Heart left ventricle (tissue), 16 donors: ENCODE data around the gene CNR2. TPM values are rescaled to one million over a fixed set of nuclear protein-coding genes. Genes with fewer than 3 reads are reported as not detected.
A peak's percentile ranks its signal among the peaks of the same experiment; 100 is the strongest.

Experiments used
- ATAC-seq, 4 donors: fragments of 200-7000 bp; cut with Tn5 transposase; one replicate each; pipeline ENCODE4 v1.9.1; 2020 to 2022; ENCODE audit warnings: moderate library complexity in 4 of 4, mild to moderate bottlenecking in 3 of 4, moderate number of reproducible peaks in 1 of 4
- DNase-seq, 5 donors: peaks; one replicate each; pipeline ENCODE4 v3.0.0-alpha.2; 2020
- H3K27ac ChIP-seq, 12 donors: fragments of 200-600 bp; sonication (generic) in 4 of 12; one replicate each; pipeline versions ENCODE4 v1.5.0 to v1.8.0; 2016 to 2022; ENCODE audit warnings: mild to moderate bottlenecking in 2 of 12
- H3K27me3 ChIP-seq, 9 donors: fragments of 200-600 bp; sonication (generic) in 2 of 9; one replicate each; pipeline versions ENCODE4 v1.5.1 to v1.8.0; 2016 to 2022; ENCODE audit warnings: mild to moderate bottlenecking in 3 of 9
- H3K36me3 ChIP-seq, 9 donors: fragments of 200-600 bp; sonication (generic) in 2 of 9; one replicate each; pipeline versions ENCODE4 v1.5.0 to v1.8.0; 2018 to 2022; ENCODE audit warnings: mild to moderate bottlenecking in 2 of 9
- H3K4me1 ChIP-seq, 12 donors: fragments of 200-600 bp; sonication (generic) in 4 of 12; one replicate each; pipeline versions ENCODE4 v1.5.0 to v1.8.0; 2016 to 2022; ENCODE audit warnings: mild to moderate bottlenecking in 3 of 12
- H3K4me3 ChIP-seq, 12 donors: fragments of 200-600 bp; sonication (generic) in 4 of 12; one replicate each; pipeline versions ENCODE4 v1.5.0 to v1.8.0; 2017 to 2022; ENCODE audit warnings: mild to moderate bottlenecking in 9 of 12, moderate library complexity in 4 of 12
- H3K9me3 ChIP-seq, 12 donors: fragments of 200-600 bp; sonication (generic) in 4 of 12; one replicate each; pipeline versions ENCODE4 v1.5.0 to v1.8.0; 2016 to 2022; ENCODE audit warnings: mild to moderate bottlenecking in 1 of 12
- POLR2A ChIP-seq, 2 donors: fragments of 450-650 bp; IDR thresholded peaks; one replicate each; pipeline ENCODE4 v1.6.1; 2017; ENCODE audit warnings: antibody characterized with exemption in 2 of 2, mild to moderate bottlenecking in 2 of 2, moderate library complexity in 2 of 2
- WGBS, 4 donors: extraction: QIAGEN DNeasy Blood & Tissue Kit in 2 of 4; methylation state at CpG; one replicate each; pipeline versions ENCODE4 v1.1.5 to v1.1.7; 2013 to 2018; 5-methylcytosine and 5-hydroxymethylcytosine counted together
- intact Hi-C, 10 donors: fragments of 100-400 bp; cut with DNase I; formaldehyde crosslinking; loops; one replicate each; pipeline versions ENCODE4 v1.11.1 to v1.14.2; 2022
- polyA plus RNA-seq, 2 donors: library from polyadenylated mRNA; stranded (reverse); fragments of 200-250 nt; gene quantifications; one replicate each; pipeline ENCODE4 v1.2.3, GENCODE V29; 2013
- total RNA-seq, 9 donors: library from RNA; depleted of rRNA in 2 of 9; stranded (reverse); fragments of >200 nt in 2 of 9; fragmentation: NEBNext Ultra II Directional in 3 of 9; extraction: Animal tissue kit (Norgen Biotek cat#: 25700) in 3 of 9; gene quantifications; one replicate each; pipeline versions ENCODE4 v1.1.0 to v1.2.4, GENCODE V29; 2016 to 2023
- TF ChIP-seq, protein P1 (sequence below), 12 donors: fragments of 200-600 bp; sonication (generic) in 4 of 12; IDR thresholded peaks; one replicate each; pipeline versions ENCODE4 v1.5.0 to v1.8.0; 2018 to 2022; ENCODE audit warnings: antibody characterized with exemption in 12 of 12, mild to moderate bottlenecking in 5 of 12
- donor health status: ischemic (EF 13 %, LVEDD 7.1; RV severe dilation, severe dysfunction).
- donor health status: healthy with polysubstance abuse.
- donor health status: DM: no; HTN: yes; CAD: no.
- donor health status: DM: no; HTN: no; CAD: no.
- donor health status: ischemic (EF 25% LVEDD 6.9; RV normal size, moderate dysfunction).
- donor health status: ischemic (EF 25% LVEDD 5.7; RV mildly dilated, moderate dysfunction).
- donor health status: healthy.
- donor health status: DM: yes; HTN: yes; CAD: no.
- donor health status: ischemic (EF 35%, LVEDD 5.7; RV mildly dilated, moderate dysfunction).
- donor health status: nonischemic (EF 11% LVEDD 7.7; RV severe dilation, severe dysfunction).
- donor health status: DM: yes; HTN: yes; CAD: no.
- donor health status: PGD.
- donor health status: ischemic (EF 29% LVEDD 5.4; RV normal size, mild dysfunction).
- donor health status: nonischemic (EF 23%, LVEDD 6.1; RV moderate dilation, normal function).

The CNR2 gene
- total and polyA plus RNA-seq, 11 donors: 0.01 to 0.13 (median 0.09) TPM; not detected in 7

DNA sequence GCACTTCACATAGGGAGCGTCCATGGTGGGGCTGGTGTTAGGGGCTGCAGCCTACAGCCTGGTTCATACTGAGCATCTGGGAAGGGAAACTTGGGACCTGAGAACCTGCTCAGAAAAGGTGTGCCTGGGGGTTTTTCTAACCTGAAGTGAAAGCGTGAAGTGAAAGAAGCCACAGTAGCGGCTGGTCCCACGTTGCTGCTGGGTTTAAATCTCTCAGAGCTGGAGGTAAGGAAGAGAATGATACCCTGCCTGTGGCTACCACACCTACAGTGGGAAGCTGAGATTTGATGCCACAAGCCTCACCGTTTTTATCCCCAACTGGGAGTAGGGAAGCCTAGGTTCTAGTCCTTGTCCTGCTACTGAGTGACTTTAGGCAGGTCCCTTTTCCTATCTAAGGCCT is 24.1 kb downstream of the CNR2 start:
- H3K9me3 ChIP-seq: no peaks in the 10 kb centered on the region
- ATAC-seq (no peak), DNase-seq (no peak)
- no peaks in the 10 kb centered on the region for H3K27me3 ChIP-seq
- intact Hi-C loops: no loop called here
- H3K4me3 ChIP-seq: no peak overlapping the region
- H3K36me3 ChIP-seq: no peaks in the 10 kb centered on the region
- H3K27ac ChIP-seq: no peak overlapping the region
- WGBS, 4 donors: 79 to 83% (median 82%) methylated on average over 5 of the region's 5 CpGs
- TF ChIP-seq, protein P1, sequence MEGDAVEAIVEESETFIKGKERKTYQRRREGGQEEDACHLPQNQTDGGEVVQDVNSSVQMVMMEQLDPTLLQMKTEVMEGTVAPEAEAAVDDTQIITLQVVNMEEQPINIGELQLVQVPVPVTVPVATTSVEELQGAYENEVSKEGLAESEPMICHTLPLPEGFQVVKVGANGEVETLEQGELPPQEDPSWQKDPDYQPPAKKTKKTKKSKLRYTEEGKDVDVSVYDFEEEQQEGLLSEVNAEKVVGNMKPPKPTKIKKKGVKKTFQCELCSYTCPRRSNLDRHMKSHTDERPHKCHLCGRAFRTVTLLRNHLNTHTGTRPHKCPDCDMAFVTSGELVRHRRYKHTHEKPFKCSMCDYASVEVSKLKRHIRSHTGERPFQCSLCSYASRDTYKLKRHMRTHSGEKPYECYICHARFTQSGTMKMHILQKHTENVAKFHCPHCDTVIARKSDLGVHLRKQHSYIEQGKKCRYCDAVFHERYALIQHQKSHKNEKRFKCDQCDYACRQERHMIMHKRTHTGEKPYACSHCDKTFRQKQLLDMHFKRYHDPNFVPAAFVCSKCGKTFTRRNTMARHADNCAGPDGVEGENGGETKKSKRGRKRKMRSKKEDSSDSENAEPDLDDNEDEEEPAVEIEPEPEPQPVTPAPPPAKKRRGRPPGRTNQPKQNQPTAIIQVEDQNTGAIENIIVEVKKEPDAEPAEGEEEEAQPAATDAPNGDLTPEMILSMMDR (IDR thresholded peaks at IDR 0.05): no peak
- no peak for TF ChIP-seq POLR2A (IDR thresholded peaks at IDR 0.05)
- H3K4me1 ChIP-seq: peaks cover 0 to 11% (median 0%) of the 10 kb centered on the region in 12 donors

- Histone ChIP-seq H3K36me3 (no peaks in the 10 kb centered on the region), H3K27me3 (no peaks in the 10 kb centered on the region), H3K4me3 (no peak overlapping the region), H3K27ac (no peak overlapping the region), H3K9me3 (no peaks in the 10 kb centered on the region), H3K4me1 (peaks cover 0 to 11% (median 0%) of the 10 kb centered on the region in 12 donors)
- DNase-seq: no peak
- TF ChIP-seq, protein P1 (IDR thresholded peaks at IDR 0.05): no peak
- no peak for TF ChIP-seq POLR2A (IDR thresholded peaks at IDR 0.05)
- WGBS, 4 donors: 74 to 91% (median 81%) methylated on average over 4 of the region's 4 CpGs
- intact Hi-C loops: no loop called here
- ATAC-seq: no peak
Observed at GRCh38 chr1:23885222-23885621, 27.9 kb downstream of the CNR2 start.

- intact Hi-C loops: no loop called here
- no peak for ATAC-seq
- no peak overlapping the region for H3K4me3 ChIP-seq
- WGBS, 4 donors: 45 to 92% (median 71%) methylated on average over 4 of the region's 4 CpGs
- peak overlapping the region in 1 of 12 donors; percentile 2 for H3K27ac ChIP-seq
- H3K36me3 ChIP-seq: no peaks in the 10 kb centered on the region
- H3K27me3 ChIP-seq: no peaks in the 10 kb centered on the region
- H3K4me1 ChIP-seq: no peaks in the 10 kb centered on the region
- TF ChIP-seq, protein P1 (IDR thresholded peaks at IDR 0.05): no peak
- TF ChIP-seq POLR2A (IDR thresholded peaks at IDR 0.05): no peak
- H3K9me3 ChIP-seq: peaks cover 0 to 22% (median 20%) of the 10 kb centered on the region in 12 donors
- DNase-seq: no peak
Observed at GRCh38 chr1:23882746-23883145, 30.4 kb downstream of the CNR2 start.

GRCh38 chr1:23879809-23880208 is 33.4 kb downstream of the CNR2 start:
- TF ChIP-seq POLR2A (IDR thresholded peaks at IDR 0.05): no peak
- TF ChIP-seq, protein P1 (IDR thresholded peaks at IDR 0.05): no peak
- peaks cover 0 to 25% (median 21%) of the 10 kb centered on the region in 12 donors for H3K9me3 ChIP-seq
- 95 to 100% (median 100%) methylated on average over 1 of the region's 1 CpG for WGBS, 4 donors
- no peak overlapping the region for H3K4me3 ChIP-seq
- no peaks in the 10 kb centered on the region for H3K36me3 ChIP-seq
- no peak for ATAC-seq
- H3K4me1 ChIP-seq: no peaks in the 10 kb centered on the region
- intact Hi-C loops: no loop called here
- no peak for DNase-seq
- H3K27ac ChIP-seq: no peak overlapping the region
- peaks cover 0 to 2% (median 0%) of the 10 kb centered on the region in 9 donors for H3K27me3 ChIP-seq
